Measurements from ENCODE around the gene ZNF562. TPM values are rescaled to one million over a fixed set of nuclear protein-coding genes. Genes with fewer than 3 reads are reported as not detected.

ZNF562 gene
- total and polyA plus RNA-seq, 10 of the 15 experiments (the other 5 are each of a cell fraction or from before 2014, with no cell fraction given), result 5.2 to 21.1 (median 10.7) TPM

DNA sequence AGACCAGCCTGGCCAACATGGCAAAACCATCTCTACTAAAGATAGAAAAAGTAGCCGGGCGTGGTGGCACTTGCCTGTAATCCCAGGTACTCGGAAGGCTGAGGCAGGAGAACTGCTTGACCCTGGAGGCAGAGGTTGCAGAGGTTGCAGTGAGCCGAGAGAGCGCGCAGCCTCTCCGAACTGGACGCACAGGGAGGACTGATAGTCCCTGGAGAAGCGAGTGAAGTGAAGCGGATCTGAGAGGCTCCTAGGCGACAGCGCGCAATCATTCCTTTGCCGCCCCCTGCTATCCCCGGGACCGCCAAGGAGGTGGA is 54.1 kb downstream of the ZNF562 start (continued):
- TF ChIP-seq, protein P1, sequence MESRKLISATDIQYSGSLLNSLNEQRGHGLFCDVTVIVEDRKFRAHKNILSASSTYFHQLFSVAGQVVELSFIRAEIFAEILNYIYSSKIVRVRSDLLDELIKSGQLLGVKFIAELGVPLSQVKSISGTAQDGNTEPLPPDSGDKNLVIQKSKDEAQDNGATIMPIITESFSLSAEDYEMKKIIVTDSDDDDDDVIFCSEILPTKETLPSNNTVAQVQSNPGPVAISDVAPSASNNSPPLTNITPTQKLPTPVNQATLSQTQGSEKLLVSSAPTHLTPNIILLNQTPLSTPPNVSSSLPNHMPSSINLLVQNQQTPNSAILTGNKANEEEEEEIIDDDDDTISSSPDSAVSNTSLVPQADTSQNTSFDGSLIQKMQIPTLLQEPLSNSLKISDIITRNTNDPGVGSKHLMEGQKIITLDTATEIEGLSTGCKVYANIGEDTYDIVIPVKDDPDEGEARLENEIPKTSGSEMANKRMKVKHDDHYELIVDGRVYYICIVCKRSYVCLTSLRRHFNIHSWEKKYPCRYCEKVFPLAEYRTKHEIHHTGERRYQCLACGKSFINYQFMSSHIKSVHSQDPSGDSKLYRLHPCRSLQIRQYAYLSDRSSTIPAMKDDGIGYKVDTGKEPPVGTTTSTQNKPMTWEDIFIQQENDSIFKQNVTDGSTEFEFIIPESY (IDR thresholded peaks at IDR 0.05), result no peak
- peak; percentile 20 for TF ChIP-seq EED (IDR thresholded peaks at IDR 0.05; ENCODE audit: low read depth)

DNA sequence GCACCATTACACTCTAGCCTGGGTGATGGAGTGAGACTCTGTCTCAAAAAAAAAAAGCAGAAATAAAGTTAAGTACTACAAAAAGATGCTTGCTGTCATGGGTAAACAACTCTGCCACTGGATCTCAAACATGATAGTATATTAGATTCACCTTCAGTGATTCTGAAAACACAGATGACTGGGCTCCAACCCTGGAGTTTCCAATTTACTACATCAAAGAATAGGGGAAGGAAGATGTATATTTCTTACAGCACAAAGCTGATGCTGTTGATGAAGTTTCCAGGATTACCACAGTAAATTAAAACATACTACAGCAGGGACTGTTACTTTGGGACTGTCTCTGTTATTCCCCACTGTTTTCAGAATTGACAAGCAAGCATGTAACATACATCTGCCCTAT is 59.1 kb downstream of the ZNF562 start:
- H3K79me2 ChIP-seq (ENCODE audit: control insufficient read depth, insufficient read depth, low read length), result peaks cover 11% of the 10 kb centered on the region
- in situ Hi-C loops (cut with MboI), result no loop called here
- peaks cover 3% of the 10 kb centered on the region; the same call in 1 of the 2 replicates for H3K4me1 ChIP-seq (ENCODE audit: control insufficient read depth, insufficient read depth, low read length)
- H4K20me1 ChIP-seq (ENCODE audit: control insufficient read depth, insufficient read depth), result no peaks in the 10 kb centered on the region
- H3K9ac ChIP-seq (ENCODE audit: control insufficient read depth, insufficient read depth, low read length), result no peak overlapping the region
- BruUV-seq (replicated peaks), result no TSS peak
- peaks cover 17% of the 10 kb centered on the region for H3K9me3 ChIP-seq (replicated peaks; ENCODE audit: control insufficient read depth, insufficient read depth, low read length)
- H3K4me2 ChIP-seq (ENCODE audit: control insufficient read depth, insufficient read depth), result no peak overlapping the region
- no peak overlapping the region for H3K4me3 ChIP-seq
- ATAC-seq, result no peak
- ChIA-PET POLR2A (no interaction called here), RAD21 (ENCODE audit: unreplicated experiment) (no interaction called here), CTCF (no interaction called here), SMC1A (ENCODE audit: uncharacterized antibody, unreplicated experiment) (no interaction called here)
- FAIRE-seq, result no peak
- H2AFZ ChIP-seq (ENCODE audit: control insufficient read depth, low read depth, low read length), result no peak overlapping the region
- peaks cover 12 to 51% of the 10 kb centered on the region in 2 experiments for H3K36me3 ChIP-seq (ENCODE audit: control insufficient read depth in 2 of 2, insufficient read depth in 2 of 2, low read length in 1 of 2)
- H3K27ac ChIP-seq (ENCODE audit: control insufficient read depth, insufficient read depth), result no peak overlapping the region
- intact Hi-C loops (cut with micrococcal nuclease; ENCODE audit: unreplicated experiment), result no loop called here
- H3K27me3 ChIP-seq (replicated peaks in 1 of 2; ENCODE audit: control insufficient read depth in 2 of 2, insufficient read depth in 2 of 2, low read length in 1 of 2), result no peaks in the 10 kb centered on the region
- DNase-seq (ENCODE audit: low read depth, low spot score), result no peak
- TF ChIP-seq BCLAF1 (IDR thresholded peaks at IDR 0.05), result no peak
- TF ChIP-seq ATF7 (IDR thresholded peaks at IDR 0.05; ENCODE audit: low read depth), result no peak
- TF ChIP-seq BCL3 (IDR thresholded peaks at IDR 0.05; ENCODE audit: borderline replicate concordance, insufficient read depth, low read depth, low read length, poor library complexity, severe bottlenecking), result no peak
- no peak for TF ChIP-seq NFYA (IDR thresholded peaks at IDR 0.05; ENCODE audit: borderline replicate concordance, low read depth, low read length)
- TF ChIP-seq, protein P2, sequence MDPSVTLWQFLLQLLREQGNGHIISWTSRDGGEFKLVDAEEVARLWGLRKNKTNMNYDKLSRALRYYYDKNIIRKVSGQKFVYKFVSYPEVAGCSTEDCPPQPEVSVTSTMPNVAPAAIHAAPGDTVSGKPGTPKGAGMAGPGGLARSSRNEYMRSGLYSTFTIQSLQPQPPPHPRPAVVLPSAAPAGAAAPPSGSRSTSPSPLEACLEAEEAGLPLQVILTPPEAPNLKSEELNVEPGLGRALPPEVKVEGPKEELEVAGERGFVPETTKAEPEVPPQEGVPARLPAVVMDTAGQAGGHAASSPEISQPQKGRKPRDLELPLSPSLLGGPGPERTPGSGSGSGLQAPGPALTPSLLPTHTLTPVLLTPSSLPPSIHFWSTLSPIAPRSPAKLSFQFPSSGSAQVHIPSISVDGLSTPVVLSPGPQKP (IDR thresholded peaks at IDR 0.05; ENCODE audit: low read depth, low read length), result no peak
- no peak for TF ChIP-seq ATF3 (IDR thresholded peaks at IDR 0.05; ENCODE audit: borderline replicate concordance, extremely low read depth, low read depth, low read length)
- TF ChIP-seq HDGF (IDR thresholded peaks at IDR 0.05), result no peak
- no peak for TF ChIP-seq ZNF274 (IDR thresholded peaks at IDR 0.05; ENCODE audit: insufficient read depth, insufficient read length)
- no peak for TF ChIP-seq ZNF687 (IDR thresholded peaks at IDR 0.05)
